Subcutaneous abdominal adipose tissue (tissue), 5 donors: ENCODE results near the gene MX1.

Experiments
- H3K27ac ChIP-seq: one replicate; pipeline ENCODE4 v1.7.0; 2013; ENCODE audit warnings: low read depth, mild to moderate bottlenecking, inconsistent platforms, low read length, moderate library complexity
- H3K27me3 ChIP-seq, 5 donors: one replicate each; pipeline ENCODE4 v1.7.0; 2013; ENCODE audit warnings: low read length in 5 of 5, inconsistent platforms in 1 of 5; ENCODE audit not compliant: control insufficient read depth in 5 of 5, insufficient read depth in 4 of 5
- H3K36me3 ChIP-seq, 5 donors: one replicate each; pipeline ENCODE4 v1.7.0; 2013; ENCODE audit warnings: low read length in 5 of 5; ENCODE audit not compliant: control insufficient read depth in 5 of 5, insufficient read depth in 5 of 5
- H3K4me1 ChIP-seq, 5 donors: one replicate each; pipeline ENCODE4 v1.7.0; 2013; ENCODE audit warnings: low read length in 5 of 5, mild to moderate bottlenecking in 3 of 5, moderate library complexity in 1 of 5; ENCODE audit not compliant: control insufficient read depth in 5 of 5, insufficient read depth in 5 of 5
- H3K4me3 ChIP-seq, 5 donors: one replicate each; pipeline ENCODE4 v1.7.0; 2013; ENCODE audit warnings: low read length in 5 of 5, low read depth in 1 of 5
- H3K9ac ChIP-seq, 5 donors: one replicate each; pipeline ENCODE4 v1.7.0; 2013; ENCODE audit warnings: low read length in 5 of 5, mild to moderate bottlenecking in 4 of 5, moderate library complexity in 3 of 5
- H3K9me3 ChIP-seq, 5 donors: one replicate each; pipeline ENCODE4 v1.7.0; 2013; ENCODE audit warnings: low read length in 5 of 5; ENCODE audit not compliant: control insufficient read depth in 5 of 5
- donor health status: healthy.
- donor health status: healthy.
- donor health status: healthy.
- donor health status: healthy.
- donor health status: healthy.

Gene MX1

GRCh38 chr21:41393876-41394465, 32.1 kb upstream of the MX1 start:
- H3K36me3 ChIP-seq = peaks cover 0 to 53% (median 35%) of the 10 kb centered on the region in 5 donors
- H3K4me1 ChIP-seq = peaks cover 0 to 12% (median 8%) of the 10 kb centered on the region in 5 donors

GRCh38 chr21:41396558-41397075, 29.4 kb upstream of the MX1 start:
- Histone ChIP-seq H3K9ac (no peak overlapping the region), H3K4me1 (peaks cover 0 to 12% (median 8%) of the 10 kb centered on the region in 5 donors), H3K9me3 (no peaks in the 10 kb centered on the region), H3K27me3 (no peaks in the 10 kb centered on the region), H3K27ac (no peak overlapping the region), H3K4me3 (no peak overlapping the region), H3K36me3 (peaks cover 0 to 57% (median 39%) of the 10 kb centered on the region in 5 donors)

More at GRCh38 chr21:41393876-41394465, 32.1 kb upstream of the MX1 start:
- H3K9me3 ChIP-seq = no peaks in the 10 kb centered on the region
- no peak overlapping the region for H3K9ac ChIP-seq
- no peaks in the 10 kb centered on the region for H3K27me3 ChIP-seq
- no peak overlapping the region for H3K4me3 ChIP-seq
- no peak overlapping the region for H3K27ac ChIP-seq

- no peak overlapping the region for H3K27ac ChIP-seq
- peaks cover 0 to 12% (median 8%) of the 10 kb centered on the region in 5 donors for H3K4me1 ChIP-seq
- no peak overlapping the region for H3K9ac ChIP-seq
- peaks cover 0 to 64% (median 47%) of the 10 kb centered on the region in 5 donors for H3K36me3 ChIP-seq
- H3K9me3 ChIP-seq = no peaks in the 10 kb centered on the region
- H3K27me3 ChIP-seq = no peaks in the 10 kb centered on the region
- H3K4me3 ChIP-seq = no peak overlapping the region
Measured at GRCh38 chr21:41397471-41397891, 28.6 kb upstream of the MX1 start.

GRCh38 chr21:41398251-41398650, 27.8 kb upstream of the MX1 start:
- no peaks in the 10 kb centered on the region for H3K9me3 ChIP-seq
- H3K27ac ChIP-seq = no peak overlapping the region
- no peak overlapping the region for H3K4me3 ChIP-seq
- H3K27me3 ChIP-seq = no peaks in the 10 kb centered on the region
- H3K4me1 ChIP-seq = peaks cover 0 to 12% (median 8%) of the 10 kb centered on the region in 5 donors
- H3K36me3 ChIP-seq = peaks cover 0 to 70% (median 55%) of the 10 kb centered on the region in 5 donors
- H3K9ac ChIP-seq = no peak overlapping the region

GRCh38 chr21:41398831-41399230, 27.2 kb upstream of the MX1 start:
- Histone ChIP-seq H3K4me3 (no peak overlapping the region), H3K27me3 (no peaks in the 10 kb centered on the region), H3K9ac (no peak overlapping the region), H3K4me1 (peaks cover 0 to 12% (median 8%) of the 10 kb centered on the region in 5 donors), H3K36me3 (peaks cover 0 to 70% (median 60%) of the 10 kb centered on the region in 5 donors), H3K27ac (no peak overlapping the region), H3K9me3 (no peaks in the 10 kb centered on the region)

- H3K27ac ChIP-seq = no peak overlapping the region
- H3K4me1 ChIP-seq = peaks cover 0 to 12% (median 8%) of the 10 kb centered on the region in 5 donors
- H3K27me3 ChIP-seq = no peaks in the 10 kb centered on the region
- H3K36me3 ChIP-seq = peaks cover 0 to 74% (median 65%) of the 10 kb centered on the region in 5 donors
- H3K9ac ChIP-seq = no peak overlapping the region
- H3K9me3 ChIP-seq = no peaks in the 10 kb centered on the region
- H3K4me3 ChIP-seq = no peak overlapping the region
Measured at GRCh38 chr21:41399246-41399800, 26.7 kb upstream of the MX1 start.

- Histone ChIP-seq H3K9ac (no peak overlapping the region), H3K36me3 (peaks cover 0 to 74% (median 62%) of the 10 kb centered on the region in 5 donors), H3K27me3 (no peaks in the 10 kb centered on the region)
Measured at GRCh38 chr21:41402231-41402630, 23.8 kb upstream of the MX1 start.

GRCh38 chr21:41402796-41403195, 23.2 kb upstream of the MX1 start:
- H3K36me3 ChIP-seq = peaks cover 0 to 74% (median 63%) of the 10 kb centered on the region in 5 donors
- no peak overlapping the region for H3K9ac ChIP-seq
- no peak overlapping the region for H3K27ac ChIP-seq

More at GRCh38 chr21:41402231-41402630, 23.8 kb upstream of the MX1 start:
- no peaks in the 10 kb centered on the region for H3K9me3 ChIP-seq
- H3K4me3 ChIP-seq = no peak overlapping the region
- no peak overlapping the region for H3K27ac ChIP-seq
- peaks cover 0 to 3% (median under 1%) of the 10 kb centered on the region in 5 donors for H3K4me1 ChIP-seq

GRCh38 chr21:41403331-41403730, 22.7 kb upstream of the MX1 start:
- H3K9ac ChIP-seq = no peak overlapping the region
- no peak overlapping the region for H3K27ac ChIP-seq
- H3K9me3 ChIP-seq = no peaks in the 10 kb centered on the region
- H3K4me3 ChIP-seq = no peak overlapping the region
- H3K27me3 ChIP-seq = no peaks in the 10 kb centered on the region
- no peaks in the 10 kb centered on the region for H3K4me1 ChIP-seq
- peaks cover 0 to 78% (median 67%) of the 10 kb centered on the region in 5 donors for H3K36me3 ChIP-seq

More at GRCh38 chr21:41402796-41403195, 23.2 kb upstream of the MX1 start:
- Histone ChIP-seq H3K27me3 (no peaks in the 10 kb centered on the region), H3K4me1 (no peaks in the 10 kb centered on the region), H3K9me3 (no peaks in the 10 kb centered on the region), H3K4me3 (no peak overlapping the region)

GRCh38 chr21:41403966-41404365, 22.1 kb upstream of the MX1 start:
- H3K27me3 ChIP-seq = no peaks in the 10 kb centered on the region
- H3K9ac ChIP-seq = no peak overlapping the region
- peaks cover 0 to 78% (median 64%) of the 10 kb centered on the region in 5 donors for H3K36me3 ChIP-seq
- H3K4me1 ChIP-seq = no peaks in the 10 kb centered on the region
- no peak overlapping the region for H3K27ac ChIP-seq
- no peaks in the 10 kb centered on the region for H3K9me3 ChIP-seq
- H3K4me3 ChIP-seq = no peak overlapping the region
